GM19463 (cell line): Measurements from ENCODE around the gene TPRN.

ENCODE experiments used
- ATAC-seq: cut with Tn5 transposase; IDR thresholded peaks from one replicate; pipeline ENCODE4 v1.9.1; 2021; ENCODE audit warnings: mild to moderate bottlenecking, moderate library complexity; ENCODE audit not compliant: unreplicated experiment

TPRN gene

DNA sequence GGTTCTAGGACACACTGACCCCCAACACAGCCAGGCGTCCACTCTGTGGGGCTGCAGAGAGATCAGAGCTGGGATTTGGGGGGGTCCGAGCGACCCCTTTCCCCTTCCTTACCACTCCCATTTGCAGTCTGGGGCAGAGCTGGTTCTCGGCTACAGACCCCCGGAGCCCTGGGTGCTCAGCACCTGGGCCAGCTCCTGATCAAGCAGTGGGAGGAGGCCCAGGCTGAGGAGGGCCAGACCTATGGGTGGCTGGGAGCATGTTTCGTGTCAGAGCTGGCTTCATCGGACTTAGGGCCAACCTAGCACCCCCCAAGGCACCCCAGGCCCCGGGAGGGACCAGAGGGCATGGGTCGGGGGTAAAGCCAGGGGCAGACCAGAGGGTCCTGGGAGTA, 54.0 kb downstream of the TPRN start:
- no peak for ATAC-seq

DNA sequence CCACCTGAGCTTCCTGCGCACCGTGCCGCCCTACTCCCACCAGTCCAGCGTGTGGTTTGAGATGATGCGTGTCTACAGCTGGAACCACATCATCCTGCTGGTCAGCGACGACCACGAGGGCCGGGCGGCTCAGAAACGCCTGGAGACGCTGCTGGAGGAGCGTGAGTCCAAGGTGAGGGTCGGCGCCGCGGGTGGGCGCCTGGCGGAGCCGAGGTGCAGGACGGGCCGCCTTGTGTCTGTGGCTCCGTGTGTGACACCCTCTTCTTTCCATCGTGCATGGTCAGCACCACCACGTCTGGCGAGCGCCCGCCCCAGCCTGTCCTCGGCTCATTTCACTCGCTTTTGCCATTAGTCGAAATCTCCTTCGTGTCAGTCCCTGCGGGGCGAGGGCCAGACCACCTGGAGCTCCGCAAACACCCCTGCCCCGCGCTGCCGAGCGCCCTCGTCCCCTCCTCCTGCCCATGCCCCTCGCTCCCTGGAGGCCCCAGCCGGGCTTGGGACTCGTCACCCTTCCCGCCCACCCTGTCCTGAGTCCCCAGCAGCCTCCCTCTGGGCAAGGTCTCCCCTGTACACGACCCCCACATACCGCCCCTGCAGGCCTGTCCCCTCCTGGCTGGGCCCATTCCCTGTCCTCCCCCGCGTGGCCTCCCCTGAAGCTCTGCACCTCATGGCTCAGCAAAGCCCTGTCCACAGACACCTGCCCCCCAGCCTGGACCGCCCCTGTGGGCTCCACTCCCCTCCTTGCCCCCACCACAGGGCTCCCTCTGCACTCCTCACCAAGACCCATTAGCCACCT, 54.6 kb downstream of the TPRN start:
- ATAC-seq, result no peak

DNA sequence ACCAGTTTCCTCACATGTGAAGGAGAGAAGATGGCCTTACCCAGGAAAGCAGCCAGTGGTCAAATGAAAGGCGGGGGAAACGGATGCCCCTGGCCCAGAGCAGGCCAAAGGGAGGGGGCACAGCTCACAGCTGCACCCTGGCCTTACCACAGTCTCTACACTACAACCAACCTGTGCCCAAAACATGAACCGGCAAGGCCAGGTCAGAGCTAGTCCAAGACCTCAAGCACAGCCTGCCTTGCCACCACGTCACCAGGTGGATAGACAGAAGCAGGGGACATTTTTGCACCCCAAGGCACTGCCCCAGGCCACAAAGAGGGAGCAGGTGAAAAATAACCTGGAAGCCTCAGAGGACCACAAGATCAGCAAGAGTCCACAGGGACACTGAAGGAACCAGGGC, 57.1 kb downstream of the TPRN start:
- no peak for ATAC-seq

DNA sequence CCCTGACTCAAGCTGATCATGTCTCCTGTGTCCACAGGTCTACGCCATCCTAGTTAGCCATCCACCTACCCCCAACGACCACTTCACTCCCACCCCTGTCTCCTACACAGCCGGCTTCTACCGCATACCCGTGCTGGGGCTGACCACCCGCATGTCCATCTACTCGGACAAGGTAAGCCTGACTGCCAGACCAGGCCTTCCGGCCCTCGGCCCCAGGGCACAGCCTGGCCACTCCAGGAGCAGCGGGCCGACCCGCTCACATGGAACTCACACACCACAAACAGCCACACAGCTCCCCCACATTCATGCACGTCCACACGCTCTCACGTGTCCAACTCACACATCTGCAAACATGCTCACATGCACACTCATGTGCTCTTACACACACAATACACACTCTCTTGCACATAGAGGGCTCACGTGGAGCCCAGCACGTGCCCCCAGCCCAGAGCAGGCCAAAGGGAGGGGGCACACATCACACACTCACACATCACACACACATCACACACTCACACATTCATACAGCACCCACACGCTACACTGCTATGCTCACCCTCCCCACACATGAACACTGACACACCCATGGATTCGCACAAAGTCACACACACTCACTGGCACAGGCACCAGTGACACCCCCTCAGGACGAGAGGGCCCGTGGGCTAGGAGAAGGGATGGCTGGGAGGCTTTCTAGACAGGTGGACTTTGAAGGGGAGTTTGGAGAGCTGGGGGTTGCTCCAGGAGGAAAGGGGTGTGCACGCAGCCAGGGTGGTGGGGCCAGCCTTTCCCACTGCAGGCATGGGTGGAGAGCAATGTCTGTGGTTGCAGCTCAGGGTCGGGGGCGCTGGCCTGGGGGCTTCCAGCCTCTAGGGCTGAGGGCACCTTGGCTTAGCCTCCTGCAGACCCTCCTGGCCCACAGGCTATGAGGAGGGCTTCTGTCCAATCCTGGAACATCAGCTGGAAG, 58.3 kb downstream of the TPRN start:
- no peak for ATAC-seq
